Hematopoietic multipotent progenitor cell treated with erythropoietin and hydrocortisone succinate and interleukin-3 and kit ligand, for 15 days (in vitro differentiated cells): ENCODE data around the gene C13orf42.
"Not testable (repeated sequence)": the region's sequence is repeated elsewhere in the genome, so short reads cannot be mapped to it uniquely, and the experiment has no call there.

Experiments
- DNase-seq: peaks from one replicate; pipeline ENCODE4 v3.0.0-alpha.2; 2015; ENCODE audit warnings: low spot score

Gene C13orf42

GRCh38 chr13:51120873-51121272, 9.8 kb upstream of the C13orf42 start:
- DNase-seq: peak; percentile 37

GRCh38 chr13:51118809-51119431, 7.8 kb upstream of the C13orf42 start:
- DNase-seq: no peak

DNA sequence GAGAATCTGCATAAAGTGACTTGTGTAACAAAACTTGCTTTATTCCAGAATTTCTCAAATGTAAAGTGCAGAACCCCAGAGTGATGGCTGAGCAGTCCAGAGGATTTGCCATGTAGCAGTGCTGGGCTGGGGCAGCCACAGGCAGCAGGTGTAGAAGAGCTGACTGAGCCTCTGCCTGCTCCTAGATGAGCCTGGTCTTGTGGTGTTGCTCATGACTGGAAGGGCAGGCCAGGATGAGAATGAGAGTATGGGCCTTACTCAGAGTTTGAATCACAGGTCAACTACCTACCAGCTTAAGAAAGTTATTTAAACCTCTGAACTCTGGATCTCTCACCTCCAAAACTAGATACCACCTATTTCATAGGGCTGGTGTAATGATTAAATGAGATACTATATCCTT, 2.9 kb upstream of the C13orf42 start:
- DNase-seq: no peak

GRCh38 chr13:51113186-51113881, 2.3 kb upstream of the C13orf42 start:
- no peak for DNase-seq

- no peak for DNase-seq
These were observed 1.7 kb upstream of the C13orf42 start for GRCh38 chr13:51112771-51113170.

GRCh38 chr13:51111997-51112396, 923 bp upstream of the C13orf42 start:
- DNase-seq: no peak

DNA sequence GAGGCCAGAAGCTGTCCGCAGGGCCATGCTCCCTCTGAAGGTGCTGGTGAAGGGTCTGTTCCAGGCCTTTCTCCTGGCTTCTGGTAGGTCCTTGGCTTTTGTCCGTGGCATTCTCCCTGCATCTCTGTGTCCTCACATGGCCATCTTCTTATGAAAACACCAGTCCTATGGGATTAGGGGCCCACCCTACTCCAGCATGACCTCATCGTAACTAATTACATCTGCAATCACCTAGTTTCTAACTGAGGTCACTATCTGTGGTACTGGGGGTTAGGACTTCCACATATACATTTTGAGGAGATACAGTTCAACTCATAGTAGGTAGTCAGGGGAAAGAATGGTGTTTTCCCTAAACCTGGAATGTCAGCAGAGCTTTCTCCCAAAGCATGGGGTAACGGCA, 3.1 kb downstream of the C13orf42 start:
- no peak for DNase-seq

DNA sequence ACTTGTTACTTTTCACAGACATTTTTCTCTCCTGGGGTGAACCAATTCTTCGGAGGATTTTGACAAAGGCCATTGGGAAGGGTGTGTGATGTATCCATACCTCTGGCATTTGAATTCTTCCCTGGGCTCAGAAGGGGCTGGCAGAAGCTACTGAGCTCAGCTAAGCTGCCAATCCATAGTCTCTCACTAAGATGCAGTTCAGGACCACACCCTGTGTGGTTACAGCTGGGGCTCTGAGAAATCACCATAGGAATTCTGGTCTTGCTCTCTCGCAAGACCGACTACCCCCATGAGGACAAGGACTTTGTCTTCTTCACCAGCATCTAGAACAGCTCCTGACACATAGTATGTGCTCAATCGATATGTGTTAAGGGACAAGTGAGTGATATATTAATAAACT, 6.0 kb downstream of the C13orf42 start:
- DNase-seq: no peak

DNA sequence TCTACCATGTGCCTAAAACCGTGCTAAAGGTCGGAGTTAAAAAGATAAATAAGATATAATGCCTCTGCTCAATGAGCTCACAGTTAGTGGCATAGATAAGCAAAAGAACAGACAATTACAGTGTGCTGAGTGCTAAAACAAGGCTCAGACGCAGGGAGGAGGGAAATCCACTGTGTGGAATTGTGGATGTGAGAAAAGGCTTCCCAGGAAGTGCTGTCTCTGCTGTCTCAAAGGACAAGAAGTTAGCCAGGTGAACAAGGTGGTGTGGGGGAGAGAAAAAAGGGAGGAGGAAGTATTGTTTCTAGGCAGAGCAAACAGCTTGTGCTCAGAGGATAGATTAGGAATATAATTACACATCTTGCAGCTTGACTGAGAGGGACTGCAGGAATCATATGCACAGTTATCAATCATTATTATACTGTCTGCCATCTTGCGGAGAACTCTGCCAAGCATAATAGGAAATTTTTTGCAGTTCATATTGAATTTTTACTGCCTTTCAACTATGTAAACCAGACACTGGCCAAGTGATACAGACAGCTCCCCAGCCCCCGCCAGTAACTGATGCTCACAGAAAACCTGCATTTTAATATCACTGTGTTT, 9.3 kb downstream of the C13orf42 start:
- no peak for DNase-seq

DNA sequence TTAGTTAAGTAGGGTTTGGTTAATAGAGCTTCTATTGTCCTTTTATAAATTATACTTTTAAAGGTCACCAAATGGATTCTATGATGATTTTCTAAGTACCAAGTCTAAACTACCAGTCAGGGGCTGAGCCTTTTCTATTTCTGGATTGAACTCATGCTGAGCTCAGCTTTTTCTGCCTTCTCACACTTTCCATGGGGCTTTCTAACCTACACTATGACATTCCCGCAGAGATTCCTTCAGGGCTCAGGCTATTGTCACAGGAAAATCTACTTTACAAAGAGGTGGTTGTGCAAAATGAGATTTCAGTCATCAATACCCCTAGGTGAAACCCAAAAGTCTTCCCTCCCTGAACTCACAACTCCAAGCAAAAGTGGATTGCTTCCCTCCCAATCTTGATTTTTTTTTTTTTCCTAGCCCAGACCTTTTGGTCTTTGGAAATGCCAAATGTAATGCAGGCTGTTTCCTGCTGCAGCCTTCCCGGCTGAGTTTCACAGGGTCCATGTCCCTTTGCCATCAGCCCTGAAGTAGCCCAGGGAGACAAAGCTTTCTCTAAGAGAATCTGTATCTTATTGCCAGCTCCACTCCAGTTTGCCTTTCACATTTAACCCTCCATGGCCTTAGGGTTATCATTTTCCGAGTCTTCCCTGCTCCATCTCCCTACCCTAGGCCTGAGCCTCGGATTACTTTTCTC, 13.6 kb downstream of the C13orf42 start:
- no peak for DNase-seq

- DNase-seq: no peak
These were observed 14.9 kb downstream of the C13orf42 start for GRCh38 chr13:51096131-51096530.

GRCh38 chr13:51093574-51093973, 17.5 kb downstream of the C13orf42 start:
- no peak for DNase-seq

DNA sequence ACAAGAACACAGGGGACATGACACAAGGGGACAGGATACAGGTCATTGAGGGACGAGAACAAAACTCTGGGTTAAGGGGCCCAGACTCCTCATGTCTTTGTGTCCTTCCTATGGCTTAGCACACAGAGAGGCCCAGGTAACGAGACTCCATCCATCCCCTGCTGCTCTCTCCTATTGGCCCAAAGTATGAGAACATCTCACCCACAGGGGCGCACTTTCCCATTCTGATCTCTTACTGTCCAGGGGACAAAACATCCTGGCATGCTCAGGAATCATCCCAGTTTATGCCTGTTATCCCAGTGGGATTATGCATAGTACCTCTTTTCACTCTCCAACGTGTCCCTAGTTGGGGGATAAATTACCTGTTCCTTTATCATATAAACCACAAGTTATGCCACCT, 19.2 kb downstream of the C13orf42 start:
- no peak for DNase-seq

DNA sequence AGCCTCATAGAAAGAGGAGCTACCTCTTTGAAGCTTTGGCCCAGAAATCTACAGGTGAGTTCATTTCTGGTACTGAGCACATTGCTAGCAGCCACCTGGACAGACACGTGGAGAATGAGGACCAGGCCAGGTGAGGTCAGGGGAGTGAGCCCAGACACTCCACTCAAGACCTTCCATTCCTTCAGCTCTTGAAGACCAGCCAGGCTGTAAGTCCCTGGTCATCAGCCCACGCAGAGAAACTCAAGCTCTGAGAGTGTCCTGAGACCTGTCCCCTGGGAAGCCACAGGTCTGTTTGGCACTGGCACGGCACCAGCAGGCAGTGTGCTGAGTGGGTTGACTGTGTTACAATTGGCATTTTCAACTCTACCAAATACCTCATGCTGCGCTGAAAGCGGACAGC, 27.4 kb downstream of the C13orf42 start:
- no peak for DNase-seq

DNA sequence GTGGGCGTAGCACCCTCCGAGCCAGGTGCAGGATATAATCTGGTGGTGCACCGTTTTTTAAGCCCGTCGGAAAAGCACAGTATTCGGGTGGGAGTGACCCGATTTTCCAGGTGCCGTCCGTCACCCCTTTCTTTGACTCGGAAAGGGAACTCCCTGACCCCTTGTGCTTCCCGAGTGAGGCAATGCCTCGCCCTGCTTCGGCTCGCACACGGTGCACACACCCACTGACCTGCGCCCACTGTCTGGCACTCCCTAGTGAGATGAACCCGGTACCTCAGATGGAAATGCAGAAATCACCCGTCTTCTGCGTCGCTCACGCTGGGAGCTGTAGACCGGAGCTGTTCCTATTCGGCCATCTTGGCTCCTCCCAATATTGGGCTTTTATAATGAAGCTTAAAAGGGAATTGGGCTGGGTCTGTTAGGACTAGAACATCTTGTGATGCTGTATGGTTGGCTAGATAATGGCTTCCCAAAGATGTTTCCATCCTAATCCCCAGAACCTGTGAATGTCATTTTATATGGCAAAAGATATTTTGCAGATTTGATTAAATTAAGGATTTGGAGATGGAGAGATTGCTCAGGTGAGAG, 30.5 kb downstream of the C13orf42 start:
- not testable (repeated sequence) for DNase-seq

GRCh38 chr13:51071493-51071892, 39.6 kb downstream of the C13orf42 start:
- DNase-seq: no peak

GRCh38 chr13:51070005-51070649, 40.9 kb downstream of the C13orf42 start:
- peak; percentile 71 for DNase-seq

DNA sequence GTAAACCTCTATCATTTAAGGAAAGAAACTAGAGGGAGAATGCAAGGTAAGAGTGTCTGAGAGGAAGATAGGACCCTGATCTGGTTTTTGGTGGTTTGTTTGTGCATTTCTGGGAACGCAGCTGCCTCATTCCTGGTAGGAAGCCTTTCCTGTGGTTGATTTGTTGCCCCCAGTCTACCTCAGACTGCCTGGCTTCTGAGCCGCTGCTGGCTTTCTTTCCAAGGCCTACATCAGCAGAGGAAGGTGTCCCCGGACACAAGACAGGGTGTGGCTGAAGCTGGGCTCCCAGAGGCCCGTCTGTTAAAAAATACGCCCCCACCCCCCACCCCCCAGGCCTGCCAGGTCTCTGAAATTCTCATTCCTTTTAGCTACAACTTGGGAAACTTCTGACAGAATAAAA, 42.6 kb downstream of the C13orf42 start:
- DNase-seq: no peak

- no peak for DNase-seq
These were observed 43.4 kb downstream of the C13orf42 start for GRCh38 chr13:51067706-51068105.

DNA sequence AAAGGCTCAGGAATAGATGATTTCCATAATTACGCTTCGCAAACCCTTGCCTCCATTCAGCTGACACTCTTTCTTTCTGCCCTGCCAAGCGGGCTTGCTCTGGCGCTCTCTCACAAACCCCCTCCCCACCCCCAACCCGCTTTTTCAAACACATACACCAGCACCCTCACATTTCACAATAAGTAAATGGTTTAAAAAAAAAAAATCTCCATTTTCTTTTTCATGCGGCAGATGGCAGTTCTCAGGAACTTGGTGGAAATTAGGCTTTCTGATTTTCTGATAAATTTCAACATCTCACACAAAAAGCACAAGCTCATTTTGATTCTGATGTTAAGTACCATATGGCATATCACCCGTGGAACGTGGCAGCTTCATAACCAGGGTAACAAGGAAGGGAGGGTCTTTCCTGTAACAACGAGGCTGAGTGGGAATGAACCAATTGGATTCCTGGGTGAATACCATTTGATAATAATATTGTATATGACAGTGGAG, 43.8 kb downstream of the C13orf42 start:
- DNase-seq: no peak

GRCh38 chr13:51066091-51066831, 44.8 kb downstream of the C13orf42 start:
- DNase-seq: no peak
